HG03354 (cell line): ENCODE measurements around the gene PPIP5K2.
"Not testable (repeated sequence)": the region's sequence is repeated elsewhere in the genome, so short reads cannot be mapped to it uniquely, and the experiment has no call there.

Source experiments
- ATAC-seq: cut with Tn5 transposase; IDR thresholded peaks from one replicate; pipeline ENCODE4 v1.9.1; 2021; ENCODE audit warnings: mild to moderate bottlenecking; ENCODE audit not compliant: unreplicated experiment, poor library complexity, severe bottlenecking

The PPIP5K2 gene

GRCh38 chr5:103119070-103119764, 884 bp upstream of the PPIP5K2 start:
- ATAC-seq = no peak

DNA sequence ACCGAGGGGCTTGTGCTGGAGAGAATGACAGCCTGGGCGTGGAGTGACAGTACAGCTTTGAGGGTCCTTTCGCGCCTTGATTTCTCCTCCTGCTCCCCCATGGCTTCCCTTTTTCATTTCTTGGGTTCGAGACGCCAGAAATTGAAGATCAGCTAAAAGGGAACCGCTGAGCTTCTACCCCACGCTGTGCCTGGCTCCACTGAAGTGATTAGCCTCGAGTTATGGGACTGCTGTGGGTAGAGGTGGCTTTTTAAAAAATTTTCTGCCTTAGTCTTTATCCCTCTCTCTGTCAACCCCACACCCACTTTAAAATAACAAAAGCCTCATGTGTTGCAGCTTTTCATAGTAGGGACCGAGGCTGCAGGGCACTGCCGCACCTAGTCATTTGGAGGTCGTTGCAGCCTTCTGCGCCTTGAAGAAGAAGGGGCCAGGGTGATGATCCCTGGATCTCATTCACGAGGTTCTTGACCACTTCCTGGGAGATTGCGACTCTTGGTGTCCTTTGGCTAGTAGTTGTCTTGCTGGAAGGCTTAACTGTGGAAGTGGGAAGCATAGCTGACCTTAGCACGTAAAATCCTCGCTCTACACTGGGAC, 603 bp downstream of the PPIP5K2 start:
- ATAC-seq = peak; percentile 0

GRCh38 chr5:103122242-103122641, 2.1 kb downstream of the PPIP5K2 start:
- ATAC-seq = no peak

GRCh38 chr5:103126557-103126956, 6.5 kb downstream of the PPIP5K2 start:
- no peak for ATAC-seq

GRCh38 chr5:103127292-103127817, 7.3 kb downstream of the PPIP5K2 start:
- no peak for ATAC-seq

DNA sequence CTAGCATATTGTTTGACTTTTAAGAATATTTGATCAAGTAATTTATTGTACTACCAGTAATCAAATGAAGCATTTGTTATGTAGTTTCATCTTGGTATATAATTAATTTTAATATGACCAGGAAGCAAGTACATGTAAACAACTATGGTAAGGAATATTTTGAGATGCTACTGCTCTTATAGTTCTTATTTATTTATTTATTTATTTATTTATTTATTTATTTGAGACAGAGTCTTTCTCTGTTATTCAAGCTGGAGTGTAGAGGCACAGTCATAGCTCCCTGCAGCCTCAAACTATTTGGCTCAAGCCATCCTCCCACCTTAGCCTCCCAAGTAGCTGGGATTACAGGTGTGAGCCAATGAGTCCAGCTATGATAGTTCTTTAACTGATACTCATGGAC, 8.1 kb downstream of the PPIP5K2 start:
- ATAC-seq = no peak

DNA sequence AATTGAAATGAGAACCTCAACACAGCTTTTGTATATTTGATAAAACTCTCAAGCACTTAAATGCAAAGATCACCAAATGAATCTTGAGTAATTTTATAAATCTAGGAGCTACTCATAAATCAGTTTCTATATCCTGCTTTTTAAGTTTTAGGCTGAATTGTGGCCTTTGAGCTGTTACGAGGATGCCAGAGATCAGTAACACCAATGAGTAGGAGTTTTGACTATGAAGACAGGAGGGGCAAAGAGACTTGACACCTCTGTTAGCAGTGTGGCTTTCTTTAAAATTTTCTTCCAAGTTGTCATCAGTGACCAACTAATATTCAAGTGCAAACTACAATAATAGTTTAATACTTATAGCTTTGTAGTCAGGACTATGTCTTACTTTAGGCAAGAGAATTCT, 12.6 kb downstream of the PPIP5K2 start:
- no peak for ATAC-seq

GRCh38 chr5:103133231-103133630, 13.1 kb downstream of the PPIP5K2 start:
- ATAC-seq = no peak

DNA sequence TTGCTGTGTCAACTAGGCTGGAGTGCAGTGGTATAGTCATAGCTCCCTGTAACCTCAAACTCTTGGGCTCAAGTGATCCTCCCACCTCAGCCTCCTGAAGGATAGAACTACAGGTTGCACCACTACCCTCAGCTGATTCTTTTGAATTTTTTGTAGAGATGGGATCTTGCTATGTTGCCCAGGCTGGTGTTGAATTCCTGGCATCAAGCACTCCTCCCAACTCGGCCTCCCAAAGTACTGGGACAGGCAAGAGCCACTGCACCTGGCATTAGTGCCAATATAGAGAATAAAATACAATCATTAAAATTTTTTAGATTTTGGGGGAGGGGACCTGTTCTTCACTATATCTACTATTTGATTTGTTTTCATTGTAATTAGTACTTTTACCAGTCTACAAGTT, 15.4 kb downstream of the PPIP5K2 start:
- ATAC-seq = no peak

DNA sequence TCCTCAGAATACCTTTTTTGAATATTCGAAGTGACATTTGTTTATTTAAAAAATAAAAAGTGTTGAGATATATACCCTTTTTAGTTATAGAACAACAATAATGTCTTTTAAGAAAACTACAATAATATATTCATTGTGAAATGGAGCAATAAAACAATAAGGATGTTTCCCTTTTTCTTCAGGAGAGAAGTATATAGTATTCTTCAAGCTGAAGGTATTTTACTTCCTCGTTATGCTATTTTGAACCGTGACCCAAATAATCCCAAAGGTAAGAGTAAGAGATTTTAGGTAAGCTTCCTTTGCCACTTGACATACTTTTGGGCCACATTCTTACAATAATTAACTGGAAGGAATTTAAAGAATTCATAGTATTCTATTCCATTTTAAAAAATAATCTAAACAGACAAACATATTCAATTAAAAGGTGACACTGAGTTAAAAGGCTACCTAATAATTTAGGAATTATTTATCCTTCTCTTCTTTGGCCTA, 18.1 kb downstream of the PPIP5K2 start:
- ATAC-seq = no peak

DNA sequence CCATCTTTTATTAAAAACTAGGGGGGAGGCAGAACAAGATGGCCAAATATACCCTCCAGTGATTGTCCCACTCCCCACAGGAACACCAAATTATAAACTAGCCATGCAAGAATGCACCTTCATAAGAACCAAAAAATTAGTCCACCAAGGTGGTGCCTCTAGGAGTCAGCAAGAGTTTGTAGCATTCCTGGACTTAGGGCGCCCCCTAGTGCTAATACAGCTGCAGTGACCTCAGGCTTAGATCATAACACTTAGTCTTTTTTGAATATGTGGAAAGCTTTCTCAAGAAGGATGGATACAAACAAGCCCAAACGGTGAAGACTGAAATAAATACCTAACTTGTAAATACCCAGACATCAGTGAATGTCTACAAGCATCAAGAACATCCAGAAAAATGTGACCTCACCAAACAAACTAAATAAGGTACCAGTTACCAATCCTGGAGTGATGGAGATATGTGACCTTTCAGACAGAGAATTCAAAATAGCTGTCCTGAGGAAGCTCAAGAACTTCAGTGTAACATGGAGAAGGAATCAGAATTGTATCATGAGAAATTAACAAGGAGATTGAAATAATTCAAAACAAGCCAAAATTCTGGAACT, 19.3 kb downstream of the PPIP5K2 start:
- ATAC-seq = peak; percentile 99

- ATAC-seq = not testable (repeated sequence)
Observed at GRCh38 chr5:103142132-103142531, 22.0 kb downstream of the PPIP5K2 start.

DNA sequence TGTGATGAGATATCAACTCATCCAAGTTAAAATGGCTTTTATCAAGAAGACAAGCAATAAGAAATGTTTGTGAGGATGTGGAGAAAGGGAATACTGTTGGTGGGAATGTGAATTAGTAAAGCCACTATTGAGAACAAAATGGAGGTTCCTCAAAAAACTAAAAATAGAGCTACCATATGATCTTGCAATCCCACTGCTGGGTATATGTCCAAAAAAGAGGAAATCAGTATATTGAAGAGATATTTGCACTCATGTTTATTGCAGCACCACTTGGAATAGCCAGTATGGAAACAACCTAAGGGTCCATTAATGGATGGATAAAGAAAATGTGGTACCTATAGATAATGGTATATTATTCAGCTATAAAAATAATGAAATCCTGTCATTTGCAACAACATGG, 25.1 kb downstream of the PPIP5K2 start:
- ATAC-seq = no peak

DNA sequence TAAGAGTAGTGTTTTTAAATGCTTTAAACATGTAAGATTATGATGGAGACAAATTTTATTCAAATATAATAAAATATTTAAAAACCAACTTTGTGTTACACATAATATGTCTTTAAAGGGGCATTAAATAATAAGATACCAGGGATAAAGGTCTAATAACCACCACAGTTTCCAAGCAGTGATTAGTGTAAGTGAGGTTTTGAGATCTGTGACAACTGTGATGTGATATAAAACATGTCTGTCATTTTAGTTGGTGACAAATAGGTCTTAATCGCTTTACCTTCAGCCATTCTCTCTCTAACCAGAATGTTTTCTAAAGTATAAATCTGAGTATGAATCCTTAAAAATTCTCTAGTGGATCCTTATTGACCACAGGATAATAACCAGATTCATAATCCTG, 28.1 kb downstream of the PPIP5K2 start:
- no peak for ATAC-seq

DNA sequence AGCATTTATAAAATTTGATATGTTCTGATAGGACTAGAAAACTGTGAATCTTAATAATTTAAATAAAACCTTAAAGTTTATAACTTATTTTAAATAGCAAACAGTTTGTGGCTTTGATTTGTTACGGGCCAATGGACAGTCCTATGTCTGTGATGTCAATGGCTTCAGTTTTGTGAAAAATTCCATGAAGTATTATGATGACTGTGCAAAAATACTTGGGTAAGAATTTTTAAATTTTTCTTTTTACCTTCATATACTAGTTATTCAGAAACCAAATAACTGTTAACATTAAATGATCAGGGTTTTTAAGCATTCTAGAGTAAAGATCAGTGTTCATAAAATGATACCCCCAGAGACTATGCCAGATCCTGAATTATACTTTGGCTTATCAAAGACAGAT, 31.1 kb downstream of the PPIP5K2 start:
- no peak for ATAC-seq

DNA sequence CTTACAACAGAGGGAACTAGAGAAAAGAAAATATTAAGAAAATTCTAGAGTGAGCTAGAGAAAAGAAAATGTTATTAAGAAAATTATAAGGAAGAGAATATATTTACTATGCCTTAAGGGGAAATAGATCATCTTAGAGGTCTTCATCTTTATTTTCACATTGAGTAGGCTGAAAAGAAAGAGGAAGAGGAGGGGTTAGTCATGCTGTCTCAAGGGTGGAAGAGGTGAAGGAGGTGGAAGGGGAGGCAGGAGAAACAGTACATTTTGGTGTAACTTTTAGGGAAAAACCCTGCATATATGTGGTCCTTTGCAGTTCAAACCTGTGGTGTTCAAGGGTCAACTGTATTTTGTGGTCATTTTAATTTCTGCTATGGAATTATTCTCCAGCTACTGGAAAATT, 46.6 kb downstream of the PPIP5K2 start:
- ATAC-seq = no peak

DNA sequence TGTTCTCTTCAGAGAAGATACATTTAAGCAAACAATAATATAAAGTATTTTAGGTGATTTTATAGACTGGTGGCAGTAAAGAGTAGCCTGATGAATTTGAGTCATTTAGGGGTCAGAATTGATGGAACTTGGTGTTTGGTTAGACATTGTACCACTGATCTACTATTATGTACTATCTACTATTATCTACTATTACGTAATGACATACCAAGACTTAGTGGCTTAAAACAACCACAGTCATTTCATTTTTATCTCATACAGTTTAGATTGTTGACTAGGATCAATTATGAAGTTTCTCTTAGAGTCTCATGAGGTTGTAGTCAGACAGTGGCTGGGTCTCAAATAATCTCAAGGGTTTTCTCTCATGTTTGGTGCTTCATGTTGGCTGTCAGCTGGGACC, 54.0 kb downstream of the PPIP5K2 start:
- ATAC-seq = no peak

DNA sequence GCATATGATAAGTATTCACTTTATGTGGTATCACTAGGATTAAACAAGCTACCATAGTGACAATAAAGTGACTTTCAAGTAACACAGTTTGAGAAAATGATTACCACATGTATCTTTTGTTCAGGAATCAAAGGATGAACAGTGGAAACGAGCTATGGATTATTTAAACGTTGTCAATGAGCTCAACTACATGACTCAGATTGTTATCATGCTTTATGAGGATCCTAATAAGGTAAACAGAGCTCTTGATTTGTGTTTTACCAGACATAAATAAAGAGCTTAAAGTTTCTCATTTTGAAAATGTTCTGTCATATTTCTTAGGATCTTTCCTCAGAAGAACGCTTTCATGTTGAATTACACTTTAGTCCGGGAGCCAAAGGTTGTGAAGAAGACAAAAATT, 57.4 kb downstream of the PPIP5K2 start:
- ATAC-seq = no peak

GRCh38 chr5:103178167-103178566, 58.1 kb downstream of the PPIP5K2 start:
- ATAC-seq = peak; percentile 52

GRCh38 chr5:103186152-103186551, 66.1 kb downstream of the PPIP5K2 start:
- ATAC-seq = no peak

- ATAC-seq = no peak
Observed at GRCh38 chr5:103188436-103188835, 68.3 kb downstream of the PPIP5K2 start.
